ENCODE results near the gene OR13C8.
"Not testable (repeated sequence)": the region's sequence is repeated elsewhere in the genome, so short reads cannot be mapped to it uniquely, and the experiment has no call there.

The OR13C8 gene, protein sequence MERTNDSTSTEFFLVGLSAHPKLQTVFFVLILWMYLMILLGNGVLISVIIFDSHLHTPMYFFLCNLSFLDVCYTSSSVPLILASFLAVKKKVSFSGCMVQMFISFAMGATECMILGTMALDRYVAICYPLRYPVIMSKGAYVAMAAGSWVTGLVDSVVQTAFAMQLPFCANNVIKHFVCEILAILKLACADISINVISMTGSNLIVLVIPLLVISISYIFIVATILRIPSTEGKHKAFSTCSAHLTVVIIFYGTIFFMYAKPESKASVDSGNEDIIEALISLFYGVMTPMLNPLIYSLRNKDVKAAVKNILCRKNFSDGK

DNA sequence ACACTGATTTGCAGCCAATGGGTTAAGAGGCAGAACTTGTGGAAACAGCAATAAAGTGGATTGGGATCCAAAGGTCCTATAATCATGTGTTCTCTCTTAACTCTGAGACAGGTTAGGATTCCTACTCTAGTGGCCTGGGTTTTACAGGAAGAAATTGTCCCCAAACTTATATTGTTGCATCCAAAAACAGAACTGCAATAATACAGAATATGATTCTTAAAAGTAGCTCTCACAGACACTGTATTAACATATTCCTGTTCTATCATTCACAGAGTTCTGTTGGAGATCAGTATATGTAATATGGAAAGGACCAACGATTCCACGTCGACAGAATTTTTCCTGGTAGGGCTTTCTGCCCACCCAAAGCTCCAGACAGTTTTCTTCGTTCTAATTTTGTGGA is at the start of gene OR13C8:
Gene OR13C8, plus strand, starts transcription at position 301 of the 400 bp plus-strand sequence. Its CDS starts 0 bp downstream, at position 301.
- no peak for DNase-seq (ENCODE audit: low read depth)

DNA sequence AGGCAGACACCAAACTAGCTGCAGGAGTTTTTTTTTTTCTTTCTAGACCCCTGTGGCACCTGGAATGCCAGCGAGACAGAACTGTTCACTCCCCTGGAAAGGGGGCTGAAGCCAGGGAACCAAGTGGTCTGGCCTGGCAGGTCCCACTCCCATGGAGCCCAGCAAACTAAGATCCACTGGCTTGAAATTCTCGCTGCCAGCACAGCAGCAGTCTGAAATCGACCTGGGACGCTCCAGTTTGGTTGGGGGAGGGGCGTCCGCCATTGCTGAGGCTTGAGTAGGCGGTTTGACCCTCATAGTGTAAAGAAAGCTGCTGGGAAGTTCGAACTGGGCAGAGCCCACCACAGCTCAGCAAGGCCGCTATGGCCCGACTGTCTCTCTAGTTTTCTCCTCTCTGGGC is 48.7 kb upstream of the OR13C8 start:
- not testable (repeated sequence) for DNase-seq (ENCODE audit: low read depth)

DNA sequence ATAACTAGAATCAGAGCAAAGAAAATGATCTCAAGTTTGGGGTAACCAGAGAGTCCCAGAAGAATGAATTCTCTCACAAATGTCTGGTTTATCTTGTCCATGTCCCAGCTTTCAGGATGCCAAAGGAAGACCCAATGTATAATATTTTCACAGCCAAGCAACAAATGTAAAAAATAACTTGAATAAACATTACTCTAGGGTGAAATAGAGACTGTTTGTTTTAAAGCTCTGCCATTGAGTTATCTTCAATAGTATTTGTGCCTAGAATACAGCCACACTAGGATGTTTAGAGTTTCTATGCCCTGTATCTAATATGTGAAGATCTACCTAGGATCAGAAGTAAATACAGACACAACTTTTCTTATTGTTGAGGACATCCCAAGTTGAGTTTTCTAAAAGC is 41.9 kb upstream of the OR13C8 start, which contains the start of gene OR13C4:
Gene OR13C4, minus strand, starts transcription at position 101 of the 400 bp plus-strand sequence. Its CDS starts 0 bp downstream, at position 101.
- DNase-seq (ENCODE audit: low read depth) = no peak

DNA sequence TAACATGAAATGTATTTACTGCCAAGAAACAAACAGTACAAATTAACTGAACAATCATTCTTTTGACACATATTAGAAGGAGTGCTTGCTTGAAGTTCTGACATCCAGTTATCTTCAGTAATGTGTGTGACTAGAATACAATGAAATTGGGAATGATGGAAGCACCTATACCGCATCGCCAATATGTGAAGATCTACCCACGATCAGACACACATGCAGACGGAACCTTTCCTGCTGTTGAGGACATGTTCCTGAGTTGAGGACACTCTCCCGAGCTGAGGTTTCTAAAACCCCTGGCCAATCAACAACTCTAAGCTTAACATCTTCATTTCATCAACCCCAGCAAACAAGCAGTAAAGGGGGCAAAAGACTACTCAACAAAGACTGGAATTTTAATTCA is 32.2 kb upstream of the OR13C8 start, which contains the start of gene OR13C3:
Gene OR13C3, minus strand, starts transcription at position 101 of the 400 bp plus-strand sequence. CDS start 133 bp downstream, outside the sequence.
- no peak for DNase-seq (ENCODE audit: low read depth)

DNA sequence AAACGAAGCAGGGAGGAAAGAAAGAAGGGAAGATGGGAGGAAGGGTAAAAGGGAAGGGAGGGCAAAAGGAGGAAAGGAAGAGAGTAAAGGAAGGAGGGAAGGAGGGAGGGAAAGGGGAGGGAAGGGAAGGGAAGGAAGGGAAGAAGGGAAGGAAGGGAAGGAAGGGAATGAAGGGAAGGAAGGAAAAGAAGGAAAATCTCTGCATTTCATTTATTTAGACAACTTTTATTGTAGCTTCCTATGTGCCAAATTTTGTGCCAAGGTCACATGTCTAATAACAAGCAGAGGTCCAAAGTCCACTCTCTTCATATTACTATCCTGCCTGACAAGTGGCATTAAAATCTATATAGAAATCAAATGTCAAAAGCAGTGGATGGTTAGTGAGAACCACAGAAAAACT is 29.7 kb upstream of the OR13C8 start:
- DNase-seq (ENCODE audit: low read depth) = no peak

DNA sequence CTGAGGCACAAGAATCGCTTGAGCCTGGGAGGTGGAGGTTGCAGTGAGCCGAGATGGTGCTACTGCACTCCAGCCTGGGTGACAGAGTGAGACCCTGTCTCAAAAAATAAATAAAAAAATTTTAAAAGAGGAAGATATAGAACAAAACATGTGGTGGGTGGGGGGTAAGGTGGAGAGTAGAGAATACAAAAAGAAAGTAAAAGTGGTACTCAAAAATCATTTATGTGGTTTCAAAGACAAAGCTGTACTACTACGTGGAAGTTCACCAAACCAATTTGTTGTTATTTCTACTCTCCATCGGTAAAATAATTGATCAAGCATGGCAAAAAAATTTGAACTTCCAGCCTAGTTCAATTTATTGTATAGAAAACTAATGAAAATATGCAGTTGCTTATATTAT is 24.3 kb upstream of the OR13C8 start:
- no peak for DNase-seq (ENCODE audit: low read depth)

DNA sequence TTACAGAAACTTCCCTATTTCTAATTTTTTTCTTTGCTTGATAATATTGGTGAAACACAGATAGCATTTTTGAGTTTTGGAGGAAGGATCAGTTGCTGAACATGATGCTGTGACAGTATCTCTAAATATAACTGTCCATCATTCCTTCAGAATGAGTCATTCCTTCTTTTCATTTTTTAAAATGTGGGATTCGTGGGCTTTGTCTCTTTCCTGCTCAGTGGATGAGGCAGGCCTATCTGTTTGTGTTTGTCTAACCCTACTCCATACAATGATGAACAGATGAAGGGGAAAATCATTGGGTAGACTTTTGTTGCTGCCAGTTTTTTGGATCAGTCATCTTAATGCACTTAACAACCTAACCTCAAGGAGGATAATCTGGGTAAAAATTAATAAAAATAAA is 15.7 kb upstream of the OR13C8 start:
- DNase-seq (ENCODE audit: low read depth) = peak; percentile 53

DNA sequence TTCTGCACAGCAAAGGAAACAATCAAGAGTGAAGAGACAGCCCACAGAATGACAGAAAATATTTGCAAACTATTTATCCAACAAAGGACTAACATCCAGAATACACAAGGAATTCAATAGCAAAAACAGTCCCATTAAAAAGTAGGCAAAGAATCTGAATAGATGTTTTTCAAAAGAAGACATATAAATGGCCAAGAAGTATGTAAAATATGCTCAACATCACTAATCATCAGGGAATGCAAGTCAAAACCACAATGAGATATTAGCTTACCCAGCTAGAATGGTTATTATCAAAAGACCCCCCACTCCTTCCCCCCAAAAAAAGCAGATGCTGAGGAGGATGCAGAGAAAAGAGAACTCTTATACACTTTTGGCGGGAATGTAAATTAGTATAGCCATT is 13.4 kb upstream of the OR13C8 start:
- no peak for DNase-seq (ENCODE audit: low read depth)

DNA sequence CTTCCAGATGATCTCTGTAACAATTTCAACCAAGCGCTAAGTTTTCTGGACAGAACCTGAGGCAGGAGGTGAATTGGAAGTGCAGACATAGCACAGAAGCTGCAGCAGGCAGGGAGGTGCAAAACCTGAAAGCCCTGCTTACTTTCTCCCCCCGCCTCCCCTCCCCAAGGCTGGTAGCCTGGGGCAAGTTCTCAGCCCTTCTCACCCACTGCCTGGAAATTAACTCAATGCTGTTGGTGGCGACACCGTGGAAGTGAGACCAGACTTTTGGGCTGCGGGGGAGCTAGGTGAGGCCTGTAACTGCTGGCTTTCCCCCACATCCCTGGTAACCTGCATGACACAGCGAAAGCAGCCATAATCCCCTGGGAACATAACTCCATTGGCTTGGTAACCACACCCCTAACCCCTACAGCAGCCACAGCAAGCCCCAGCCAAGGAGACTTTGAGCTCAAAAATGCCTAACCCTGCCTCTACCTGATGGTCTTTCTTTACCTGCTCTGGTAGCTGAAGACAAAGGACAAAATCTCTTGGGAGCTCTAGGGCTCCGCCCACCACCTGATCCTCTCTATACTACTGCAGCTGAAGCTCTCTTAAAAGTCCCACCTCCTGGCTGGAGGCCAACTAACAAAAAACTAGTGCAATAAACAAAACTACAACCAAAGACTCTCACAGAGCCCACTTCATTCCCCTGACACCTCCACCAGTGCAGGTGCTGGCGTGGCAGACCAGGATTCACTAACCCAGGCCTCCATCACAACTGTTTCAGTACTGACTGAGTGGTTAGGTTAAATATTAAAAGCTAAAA is 11.9 kb upstream of the OR13C8 start:
- DNase-seq (ENCODE audit: low read depth) = no peak

DNA sequence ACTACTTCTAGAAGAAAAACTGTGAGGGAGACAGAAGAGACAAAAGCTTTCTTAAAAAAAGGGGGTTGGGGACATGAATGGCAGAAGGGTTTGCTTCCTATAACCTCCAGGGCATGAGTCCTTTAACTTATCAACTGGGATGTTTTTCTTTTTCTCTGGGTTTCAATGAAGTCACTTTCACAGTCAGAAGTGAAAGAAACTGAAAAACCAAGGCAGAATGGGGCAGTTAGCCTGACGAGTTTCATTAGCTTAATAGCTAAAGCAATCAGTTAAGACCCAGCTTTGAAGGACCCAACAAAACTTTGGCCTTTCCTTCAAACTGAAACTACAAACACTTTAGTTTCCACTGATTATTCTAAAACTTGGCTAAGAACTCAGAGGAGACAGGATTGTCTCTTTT is 4.6 kb upstream of the OR13C8 start:
- DNase-seq (ENCODE audit: low read depth) = no peak

DNA sequence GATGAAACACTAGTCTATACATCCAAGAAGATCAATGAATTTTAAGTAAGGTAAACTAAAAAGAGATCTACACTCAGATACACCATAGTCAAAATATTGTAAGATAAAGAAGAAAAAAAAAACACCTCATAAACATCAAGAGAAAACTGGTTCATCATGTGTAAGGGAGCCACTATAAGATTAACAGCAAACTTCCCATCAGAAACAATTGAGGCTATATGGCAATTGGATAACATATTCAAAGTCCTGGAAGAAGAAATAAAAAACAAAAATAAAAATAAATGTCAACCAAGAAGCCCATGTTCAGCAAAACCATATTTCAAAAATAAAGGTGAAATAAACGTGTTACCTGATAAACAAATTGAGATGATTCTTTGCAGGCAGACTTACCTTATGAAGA is 3.6 kb downstream of the OR13C8 start:
- DNase-seq (ENCODE audit: low read depth) = no peak

DNA sequence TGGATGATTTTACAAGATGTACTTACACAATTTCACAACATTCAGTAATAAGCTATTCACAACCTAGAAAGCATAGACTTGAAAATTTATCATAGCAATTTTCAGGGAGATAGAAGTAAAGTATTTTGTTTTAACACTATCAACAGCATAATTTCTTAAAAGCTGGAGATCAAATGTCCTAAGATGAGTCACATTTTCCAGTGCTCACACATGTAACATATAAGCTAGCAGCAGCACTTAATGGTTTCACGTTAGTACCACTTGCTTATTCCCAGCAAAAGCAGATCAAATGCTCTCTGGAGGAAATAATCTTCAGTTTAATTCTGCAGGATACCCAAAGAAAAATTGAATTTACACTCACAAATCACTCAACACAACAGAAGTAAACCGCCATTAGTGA is 6.5 kb downstream of the OR13C8 start:
- no peak for DNase-seq (ENCODE audit: low read depth)

DNA sequence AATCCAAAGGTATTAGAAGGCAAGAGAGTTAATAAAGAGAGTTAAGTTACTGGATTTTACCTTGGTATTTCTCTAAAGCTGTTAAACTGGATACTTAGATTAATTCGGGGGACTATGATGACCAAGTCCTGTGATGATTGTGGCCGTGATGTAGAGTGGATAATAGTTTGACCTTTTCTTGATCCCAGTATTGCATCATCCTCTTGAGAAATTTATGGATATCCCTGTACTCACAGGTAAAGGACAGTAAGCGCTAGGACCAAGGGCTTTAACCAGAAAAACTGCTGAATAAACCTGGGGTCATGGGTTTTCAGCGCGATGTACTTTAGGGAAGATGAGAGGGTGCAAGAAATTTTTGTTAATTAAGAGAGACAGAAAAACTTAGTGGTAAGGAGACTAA is 8.3 kb downstream of the OR13C8 start:
- no peak for DNase-seq (ENCODE audit: low read depth)

DNA sequence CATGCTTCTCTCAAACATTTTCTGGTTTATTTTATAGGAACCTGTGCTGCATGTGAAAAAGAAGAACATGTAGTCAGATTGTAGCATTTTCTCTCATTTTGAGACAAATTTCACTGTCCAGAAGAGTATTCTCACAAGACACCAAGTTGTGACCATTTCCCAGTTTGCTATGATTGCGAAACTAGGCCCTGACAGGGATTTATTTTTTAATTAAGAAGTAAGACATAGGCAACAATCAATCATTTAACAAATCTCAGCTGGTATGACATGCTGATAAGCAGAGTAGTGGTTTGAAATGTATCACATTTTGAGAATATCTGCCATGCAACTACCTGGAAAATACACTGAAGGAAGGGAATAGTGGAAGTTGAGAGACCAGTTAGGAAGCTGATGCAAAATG is 11.6 kb downstream of the OR13C8 start:
- DNase-seq (ENCODE audit: low read depth) = no peak

DNA sequence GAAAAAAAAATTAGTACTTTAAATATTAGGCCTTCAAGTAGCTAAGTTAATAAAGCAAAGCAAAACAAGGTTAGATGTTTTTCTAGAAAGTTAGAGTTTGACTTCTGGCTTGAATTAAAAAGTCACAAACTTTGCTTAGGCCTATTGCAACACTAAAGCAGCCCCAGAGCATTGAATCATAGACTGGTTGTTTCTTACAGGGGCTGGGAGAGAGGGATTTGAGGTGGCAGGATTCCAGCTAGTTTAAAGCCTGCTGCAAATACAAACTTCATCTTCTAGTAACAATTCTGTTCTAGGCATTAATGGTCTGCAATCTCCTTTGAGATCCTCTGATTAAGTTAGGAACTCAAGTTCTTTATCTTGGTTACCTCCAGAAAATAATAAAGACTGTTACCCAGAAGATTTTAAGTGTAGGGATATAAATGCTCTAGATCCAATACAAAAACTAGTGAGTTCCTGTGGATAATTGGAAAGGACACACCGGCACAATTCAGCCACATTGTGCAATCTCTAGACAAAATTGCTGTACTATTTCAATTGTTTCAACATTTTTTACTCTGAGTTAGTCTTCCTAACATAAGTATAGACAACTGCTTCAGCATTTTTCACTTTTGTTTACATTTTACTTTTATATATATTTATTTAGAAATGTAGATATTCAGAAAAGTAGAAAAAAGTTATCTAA is 17.7 kb downstream of the OR13C8 start:
- peak; percentile 56 for DNase-seq (ENCODE audit: low read depth)

DNA sequence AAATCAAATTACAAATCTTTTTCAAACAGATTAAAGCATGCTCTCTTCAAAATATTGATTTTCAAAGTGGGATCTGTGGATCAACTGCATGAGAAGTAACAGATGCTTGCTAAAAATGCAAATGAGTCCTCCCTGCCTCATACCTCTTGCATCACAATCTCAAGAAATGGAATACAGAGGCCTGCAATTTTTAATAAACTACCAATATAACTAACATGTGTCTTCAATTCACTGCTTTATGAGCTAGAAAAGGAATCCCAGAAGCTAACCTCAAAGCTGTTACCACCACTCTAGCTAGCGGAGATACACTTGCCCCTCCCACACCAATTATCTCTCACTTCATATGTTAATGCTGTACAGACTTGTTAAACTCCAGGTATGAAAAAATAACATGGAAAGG is 20.7 kb downstream of the OR13C8 start:
- no peak for DNase-seq (ENCODE audit: low read depth)

DNA sequence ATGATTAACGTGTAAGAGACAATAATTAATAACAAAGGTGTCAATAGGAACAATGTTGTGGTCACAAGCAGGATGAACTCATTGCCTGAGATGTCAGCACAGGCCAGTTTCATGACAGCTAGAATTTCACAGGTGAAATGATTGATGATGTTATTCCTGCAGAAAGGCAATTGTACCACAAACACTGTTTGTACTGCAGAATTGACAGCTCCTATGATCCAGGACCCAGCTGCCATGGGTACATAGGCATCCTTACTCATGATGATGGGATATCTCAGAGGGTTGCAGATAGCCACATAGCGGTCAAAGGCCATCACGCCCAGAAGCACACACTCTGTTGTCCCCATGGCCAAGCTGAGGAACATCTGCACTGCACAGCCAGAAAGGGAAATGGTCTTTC is 29.8 kb downstream of the OR13C8 start:
- DNase-seq (ENCODE audit: low read depth) = not testable (repeated sequence)

DNA sequence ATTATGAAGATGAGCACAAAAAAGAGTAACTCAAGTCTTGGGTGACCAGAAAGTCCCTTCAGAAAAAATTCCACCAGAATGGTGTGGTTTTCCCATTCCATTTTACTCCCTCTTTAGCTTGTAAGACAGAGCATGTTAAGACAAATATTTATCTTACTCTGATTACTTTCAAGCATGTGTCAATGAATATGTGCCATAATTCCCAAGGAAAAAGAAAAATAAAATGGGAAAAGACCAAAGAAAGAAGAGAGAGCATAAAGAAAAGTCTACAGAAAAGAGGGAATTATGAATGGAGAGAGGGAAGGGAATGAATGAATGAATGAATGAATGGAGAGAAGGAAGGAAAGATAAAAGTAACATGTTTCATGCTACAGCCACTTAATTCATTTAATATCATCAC is 30.3 kb downstream of the OR13C8 start, which contains the start of gene OR13C5:
Gene OR13C5, minus strand, starts transcription at position 101 of the 400 bp plus-strand sequence. Its CDS starts 0 bp downstream, at position 101.
- DNase-seq (ENCODE audit: low read depth) = not testable (repeated sequence)

DNA sequence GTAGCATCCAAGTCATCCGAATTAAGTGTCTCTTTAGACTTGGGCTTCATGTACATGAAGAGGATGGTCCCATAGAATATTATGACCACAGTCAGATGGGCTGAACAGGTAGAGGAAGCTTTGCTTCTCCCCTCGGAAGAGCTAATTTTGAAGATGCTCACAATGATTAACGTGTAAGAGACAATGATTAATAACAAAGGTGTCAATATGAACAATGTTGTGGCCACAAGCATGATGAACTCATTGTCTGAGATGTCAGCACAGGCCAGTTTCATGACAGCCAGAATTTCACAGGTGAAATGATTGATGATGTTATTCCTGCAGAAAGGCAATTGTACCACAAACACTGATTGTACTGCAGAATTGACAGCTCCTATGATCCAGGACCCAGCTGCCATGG is 35.8 kb downstream of the OR13C8 start:
- no peak for DNase-seq (ENCODE audit: low read depth)

DNA sequence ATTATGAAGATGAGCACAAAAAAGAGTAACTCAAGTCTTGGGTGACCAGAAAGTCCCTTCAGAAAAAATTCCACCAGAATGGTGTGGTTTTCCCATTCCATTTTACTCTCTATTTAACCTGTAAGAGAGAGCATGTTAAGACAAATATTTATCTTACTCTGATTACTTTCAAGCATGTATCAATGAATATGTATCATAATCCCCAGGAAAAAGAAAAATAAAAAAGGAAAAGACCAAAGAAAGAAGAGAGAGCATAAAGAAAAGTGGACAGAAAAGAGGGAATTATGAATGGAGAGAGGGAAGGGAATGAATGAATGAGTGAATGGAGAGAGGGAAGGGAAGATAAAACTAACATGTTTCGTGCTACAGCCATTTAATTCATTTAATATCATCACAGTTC is 36.6 kb downstream of the OR13C8 start, which contains the start of gene OR13C2:
Gene OR13C2, minus strand, starts transcription at position 101 of the 400 bp plus-strand sequence. Its CDS starts 0 bp downstream, at position 101.
- DNase-seq (ENCODE audit: low read depth) = not testable (repeated sequence)

DNA sequence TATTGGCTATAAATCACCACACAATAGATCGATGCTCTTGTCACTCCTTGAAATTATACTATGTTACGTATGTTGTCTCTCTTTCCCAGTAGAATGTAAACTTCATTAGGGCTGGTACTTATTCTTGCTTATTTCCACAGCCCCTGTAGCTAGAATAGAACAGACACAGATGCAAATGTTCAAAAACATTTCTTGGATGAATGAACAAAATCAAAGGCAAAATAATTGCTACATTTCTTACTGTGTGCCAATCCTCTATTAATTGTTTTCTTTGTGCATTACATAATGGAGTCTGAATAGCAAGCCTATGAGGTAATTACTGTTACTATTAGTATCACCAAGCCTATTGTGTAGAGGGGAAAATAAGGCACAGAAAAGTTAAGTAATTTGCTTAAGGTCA is 37.2 kb downstream of the OR13C8 start:
- no peak for DNase-seq (ENCODE audit: low read depth)

DNA sequence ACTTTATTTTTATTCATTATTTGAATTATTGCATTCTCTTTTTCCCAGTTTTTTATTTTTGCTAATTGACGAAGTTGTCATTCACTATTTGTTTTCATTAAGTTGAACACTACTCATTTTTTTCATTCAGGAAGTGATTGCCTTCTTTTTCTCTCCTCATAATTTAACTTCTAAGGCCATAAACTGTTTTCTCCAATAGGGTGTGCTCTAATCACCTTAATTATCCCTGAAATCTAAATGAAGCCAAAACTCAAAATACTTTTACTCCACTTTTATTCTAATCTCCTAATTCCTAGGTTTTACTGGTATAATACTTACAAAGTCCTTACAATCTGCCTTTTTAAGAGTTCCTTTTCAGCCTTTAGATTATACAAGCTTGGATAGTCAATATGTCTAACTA is 39.4 kb downstream of the OR13C8 start:
- DNase-seq (ENCODE audit: low read depth) = no peak
